GM12878 (cell line): ENCODE results near the gene SH3D19. TPM values are rescaled to one million over a fixed set of nuclear protein-coding genes. Genes with fewer than 3 reads are reported as not detected.

Experiments
- ATAC-seq: fragments of 200-7000 bp; cut with Tn5 transposase; 3 replicates; pipeline ENCODE4 v1.9.1; 2020; ENCODE audit warnings: mild to moderate bottlenecking, moderate library complexity
- BruUV-seq: library from RNA; stranded (reverse); fragments of 400-500 nt; replicated peaks from 2 replicates; lab custom pipeline; 2021; lab: Mats Ljungman, UMichigan
- CTCF ChIA-PET: fragments of 300-600 bp; sonication (Branson Sonifier 250); formaldehyde crosslinking; extraction: SDS; loops from one replicate; lab custom pipeline; 2021; ENCODE audit warnings: inconsistent platforms; lab: Yijun Ruan, JAX
- POLR2A ChIA-PET: fragments of 350-600 bp; formaldehyde crosslinking; extraction: SDS; loops from one replicate; lab custom pipeline; 2021; ENCODE audit warnings: inconsistent platforms; lab: Charles Lee
- RAD21 ChIA-PET: fragments of 300-600 bp; sonication (Branson Sonifier 250); formaldehyde crosslinking; loops from one replicate; lab custom pipeline; 2023; ENCODE audit warnings: antibody characterized with exemption; ENCODE audit not compliant: unreplicated experiment; lab: Charles Lee
- SMC1A ChIA-PET: fragments of 300-600 bp; sonication (Branson Sonifier 250); formaldehyde crosslinking; loops from one replicate; lab custom pipeline; 2023; ENCODE audit not compliant: unreplicated experiment, uncharacterized antibody; lab: Charles Lee
- DNase-seq: peaks from one replicate; pipeline ENCODE4 v3.0.0-alpha.2; 2011; ENCODE audit warnings: low read depth, low spot score
- FAIRE-seq: peaks from 3 replicates; lab custom pipeline; 2011; peaks lifted over from hg19 to GRCh38; lab: Jason Lieb, UNC
- H2AFZ ChIP-seq: 2 replicates; pipeline ENCODE4 v1.6.0; 2011; ENCODE audit warnings: low read depth, low read length, control low read depth; ENCODE audit not compliant: control insufficient read depth
- H3K27ac ChIP-seq: 2 replicates; pipeline ENCODE4 v1.5.1; 2011; ENCODE audit warnings: control low read depth; ENCODE audit not compliant: control insufficient read depth, insufficient read depth
- H3K27me3 ChIP-seq, 2 experiments: replicated peaks in 1 of 2; 2 replicates each; pipeline versions ENCODE4 v1.6.0 to v1.6.1; 2011; ENCODE audit warnings: low read length in 1 of 2; ENCODE audit not compliant: control insufficient read depth in 2 of 2, insufficient read depth in 2 of 2
- H3K36me3 ChIP-seq, 2 experiments: 2 replicates each; pipeline ENCODE4 v1.5.1; 2011; ENCODE audit warnings: low read length in 1 of 2; ENCODE audit not compliant: control insufficient read depth in 2 of 2, insufficient read depth in 2 of 2
- H3K4me1 ChIP-seq: 2 replicates; pipeline ENCODE4 v1.6.1; 2011; ENCODE audit warnings: mild to moderate bottlenecking, low read length, moderate library complexity, mixed read lengths; ENCODE audit not compliant: control insufficient read depth, insufficient read depth
- H3K4me2 ChIP-seq: 2 replicates; pipeline ENCODE4 v1.6.0; 2011; ENCODE audit warnings: control low read depth; ENCODE audit not compliant: control insufficient read depth, insufficient read depth
- H3K4me3 ChIP-seq: fragments of 200-600 bp; sonication (generic); 2 replicates; pipeline ENCODE4 v1.5.1; 2016
- H3K79me2 ChIP-seq: 2 replicates; pipeline ENCODE4 v1.6.0; 2011; ENCODE audit warnings: low read length; ENCODE audit not compliant: control insufficient read depth, insufficient read depth
- H3K9ac ChIP-seq: 2 replicates; pipeline ENCODE4 v1.8.0; 2011; ENCODE audit warnings: low read length, control low read depth, mixed read lengths; ENCODE audit not compliant: control insufficient read depth, insufficient read depth
- H3K9me3 ChIP-seq: replicated peaks from 3 replicates; pipeline ENCODE4 v1.5.1; 2011; ENCODE audit warnings: mild to moderate bottlenecking, low read length; ENCODE audit not compliant: control insufficient read depth, insufficient read depth
- H4K20me1 ChIP-seq: 2 replicates; pipeline ENCODE4 v1.6.0; 2011; ENCODE audit not compliant: control insufficient read depth, insufficient read depth
- E2F4 ChIP-seq: IDR thresholded peaks from 2 replicates; pipeline ENCODE4 v1.6.1; 2012; ENCODE audit warnings: low read depth, low read length, improper control_type of control experiment
- NBN ChIP-seq: fragments of 450-650 bp; IDR thresholded peaks from 2 replicates; pipeline ENCODE4 v1.6.1; 2016
- SKIL ChIP-seq: fragments of 450-650 bp; IDR thresholded peaks from 2 replicates; pipeline ENCODE4 v1.6.1; 2017; ENCODE audit warnings: mild to moderate bottlenecking, low read depth, inconsistent platforms; ENCODE audit not compliant: poor library complexity, severe bottlenecking
- USF1 ChIP-seq: IDR thresholded peaks from 2 replicates; pipeline ENCODE4 v1.6.1; 2011; ENCODE audit warnings: borderline replicate concordance, low read depth, mild to moderate bottlenecking, moderate library complexity, mixed read lengths, low read length; ENCODE audit not compliant: insufficient read depth; ENCODE audit errors: extremely low read length
- ZBTB4 ChIP-seq: fragments of 450-650 bp; formaldehyde crosslinking; IDR thresholded peaks from 2 replicates; pipeline ENCODE4 v1.4.0; 2022; ENCODE audit warnings: mild to moderate bottlenecking, moderate library complexity
- ZNF622 ChIP-seq: fragments of 450-650 bp; IDR thresholded peaks from 2 replicates; pipeline ENCODE4 v1.6.1; 2017; ENCODE audit warnings: mild to moderate bottlenecking, inconsistent platforms
- WGBS: methylation state at CpG from one replicate; pipeline ENCODE4 v1.1.6; 2016; ENCODE audit warnings: low lambda C conversion rate; ENCODE audit not compliant: insufficient replicate concordance, insufficient coverage; ENCODE audit errors: missing lambda C conversion rate; 5-methylcytosine and 5-hydroxymethylcytosine counted together
- in situ Hi-C: fragments of 300-500 bp; cut with MboI; formaldehyde crosslinking; loops from 9 replicates; pipeline ENCODE4 v1.14.3; 2018; ENCODE audit warnings: mixed read lengths
- intact Hi-C: fragments of 100-400 bp; cut with micrococcal nuclease; formaldehyde crosslinking; loops from one replicate; pipeline ENCODE4 v1.14.2; 2022; ENCODE audit not compliant: unreplicated experiment
- polyA plus RNA-seq, 11 experiments: library from polyadenylated mRNA; depleted of rRNA in 4 of 11; unstranded in 6 of 11; stranded (reverse) in 5 of 11; fragments of >200 nt; fragmentation: Nextera tagmentation in 4 of 11; fragmentation: Illumina TruSeq in 1 of 11; extraction: Ambion mirVana in 4 of 11; extraction: Trizol in 1 of 11; gene quantifications; 1 replicate in 1 of 11; 2 replicates in 10 of 11; pipeline versions ENCODE4 v1.2.1 to v1.2.3, GENCODE V29; 2011 to 2016; ENCODE audit warnings: inconsistent platforms in 2 of 11, missing spikeins in 2 of 11, low read depth in 1 of 11
- total RNA-seq, 4 experiments: library from RNA; depleted of rRNA in 3 of 4; stranded (reverse); fragments of >200 nt in 3 of 4; fragmentation: Illumina TruSeq in 1 of 4; extraction: Trizol in 1 of 4; gene quantifications; 2 replicates each; pipeline versions ENCODE4 v1.2.1 to v1.2.3, GENCODE V29; 2013 to 2021

Gene SH3D19
- total and polyA plus RNA-seq, 10 of the 15 experiments (the other 5 are each of a cell fraction or from before 2014, with no cell fraction given): 0.03 to 6.9 (median 0.33) TPM; not detected in 3

- Histone ChIP-seq H3K4me1 (no peaks in the 10 kb centered on the region), H3K27ac (no peak overlapping the region), H3K4me2 (no peak overlapping the region), H3K36me3 (no peaks in the 10 kb centered on the region), H4K20me1 (no peaks in the 10 kb centered on the region), H3K9me3 (no peaks in the 10 kb centered on the region), H3K27me3 (no peaks in the 10 kb centered on the region), H3K9ac (no peak overlapping the region), H2AFZ (no peak overlapping the region), H3K4me3 (no peak overlapping the region), H3K79me2 (no peaks in the 10 kb centered on the region)
- ChIA-PET CTCF (no interaction called here), POLR2A (no interaction called here), RAD21 (no interaction called here), SMC1A (no interaction called here)
- ATAC-seq: no peak
- DNase-seq: no peak
- intact Hi-C loops: no loop called here
- WGBS: 55% methylated on average over 5 of the region's 5 CpGs
- BruUV-seq: no TSS peak
- in situ Hi-C loops: no loop called here
- TF ChIP-seq USF1: no peak
- no peak for FAIRE-seq
Observed at GRCh38 chr4:151250706-151251105, 74.7 kb downstream of the SH3D19 start.

GRCh38 chr4:151248519-151248918 lies 76.9 kb downstream of the SH3D19 start:
- Histone ChIP-seq H3K9ac (no peak overlapping the region), H3K27me3 (no peaks in the 10 kb centered on the region), H3K27ac (no peak overlapping the region), H4K20me1 (no peaks in the 10 kb centered on the region), H2AFZ (no peak overlapping the region), H3K79me2 (no peaks in the 10 kb centered on the region), H3K9me3 (no peaks in the 10 kb centered on the region), H3K4me2 (no peak overlapping the region), H3K4me1 (no peaks in the 10 kb centered on the region), H3K4me3 (no peak overlapping the region), H3K36me3 (no peaks in the 10 kb centered on the region)
- ChIA-PET SMC1A (no interaction called here), CTCF (no interaction called here), POLR2A (no interaction called here), RAD21 (no interaction called here)
- in situ Hi-C loops: no loop called here
- FAIRE-seq (no peak), DNase-seq (no peak), ATAC-seq (no peak)
- intact Hi-C loops: no loop called here
- WGBS: 0% methylated on average over 2 of the region's 2 CpGs
- TF ChIP-seq E2F4: no peak
- TF ChIP-seq ZNF622: no peak
- no peak for TF ChIP-seq ZBTB4 (CRISPR knock-in tag)
- no peak for TF ChIP-seq NBN
- TF ChIP-seq SKIL: no peak
- BruUV-seq: no TSS peak
